Umbilical cord (tissue), 2 donors: Measurements from ENCODE around the gene SDK1. TPM values are rescaled to one million over a fixed set of nuclear protein-coding genes. Genes with fewer than 3 reads are reported as not detected.

Experiments used
- DNase-seq: peaks from one replicate; pipeline ENCODE4 v3.0.0-alpha.2; 2015; ENCODE audit warnings: low spot score
- total RNA-seq: library from RNA; depleted of rRNA; stranded (reverse); fragments of >200 nt; gene quantifications from one replicate; pipeline ENCODE4 v1.2.3, GENCODE V29; 2014; ENCODE audit warnings: low replicate concordance; ENCODE audit not compliant: insufficient read depth

Gene SDK1
- total RNA-seq, 1 donor from 2014 or later: 7.9 TPM

- no peak for DNase-seq
Observed at GRCh38 chr7:3408814-3409595, 108.0 kb downstream of the SDK1 start.

- DNase-seq: no peak
Observed at GRCh38 chr7:3412871-3413270, 111.8 kb downstream of the SDK1 start.

GRCh38 chr7:3415861-3416312 is 114.8 kb downstream of the SDK1 start:
- DNase-seq: peak; percentile 30

GRCh38 chr7:3416453-3416852 is 115.4 kb downstream of the SDK1 start:
- no peak for DNase-seq

- DNase-seq: no peak
Observed at GRCh38 chr7:3425087-3425486, 124.0 kb downstream of the SDK1 start.

GRCh38 chr7:3426064-3426463 is 125.0 kb downstream of the SDK1 start:
- DNase-seq: no peak

GRCh38 chr7:3427957-3428356 is 126.9 kb downstream of the SDK1 start:
- no peak for DNase-seq

- no peak for DNase-seq
Observed at GRCh38 chr7:3429981-3430380, 128.9 kb downstream of the SDK1 start.

GRCh38 chr7:3430588-3430987 is 129.5 kb downstream of the SDK1 start:
- peak; percentile 29 for DNase-seq

- DNase-seq: no peak
Observed at GRCh38 chr7:3431306-3431705, 130.3 kb downstream of the SDK1 start.

- no peak for DNase-seq
Observed at GRCh38 chr7:3432911-3433310, 131.9 kb downstream of the SDK1 start.

GRCh38 chr7:3434611-3435010 is 133.6 kb downstream of the SDK1 start:
- DNase-seq: no peak

GRCh38 chr7:3436112-3436511 is 135.1 kb downstream of the SDK1 start:
- no peak for DNase-seq

- DNase-seq: no peak
Observed at GRCh38 chr7:3436746-3437145, 135.7 kb downstream of the SDK1 start.

- DNase-seq: no peak
Observed at GRCh38 chr7:3437467-3437866, 136.4 kb downstream of the SDK1 start.

- DNase-seq: no peak
Observed at GRCh38 chr7:3438352-3438751, 137.3 kb downstream of the SDK1 start.

- DNase-seq: peak; percentile 92
Observed at GRCh38 chr7:3439333-3440030, 138.4 kb downstream of the SDK1 start.

- DNase-seq: no peak
Observed at GRCh38 chr7:3440509-3440908, 139.5 kb downstream of the SDK1 start.

- no peak for DNase-seq
Observed at GRCh38 chr7:3443716-3444115, 142.7 kb downstream of the SDK1 start.

- DNase-seq: no peak
Observed at GRCh38 chr7:3446786-3447185, 145.7 kb downstream of the SDK1 start.

- no peak for DNase-seq
Observed at GRCh38 chr7:3451701-3452100, 150.6 kb downstream of the SDK1 start.

- no peak for DNase-seq
Observed at GRCh38 chr7:3453398-3453797, 152.3 kb downstream of the SDK1 start.
